Adipocyte (in vitro differentiated cells): ENCODE data around the gene RSRC1.
"Not testable (repeated sequence)": the region's sequence is repeated elsewhere in the genome, so short reads cannot be mapped to it uniquely, and the experiment has no call there.

Experiments used
- DNase-seq: peaks from one replicate; pipeline ENCODE4 v3.0.0-alpha.2; 2015; ENCODE audit warnings: low read depth
- H3K27me3 ChIP-seq: replicated peaks from 2 replicates; pipeline ENCODE4 v1.7.0; 2013; ENCODE audit warnings: mild to moderate bottlenecking, low read length, moderate library complexity; ENCODE audit not compliant: control insufficient read depth, insufficient read depth
- H3K36me3 ChIP-seq: 2 replicates; pipeline ENCODE4 v1.7.0; 2013; ENCODE audit warnings: low read length, mild to moderate bottlenecking, moderate library complexity; ENCODE audit not compliant: control insufficient read depth, insufficient read depth, severe bottlenecking
- H3K4me1 ChIP-seq: 2 replicates; pipeline ENCODE4 v1.7.0; 2013; ENCODE audit warnings: mild to moderate bottlenecking, low read length, moderate library complexity; ENCODE audit not compliant: control insufficient read depth, insufficient read depth
- H3K4me3 ChIP-seq: 2 replicates; pipeline ENCODE4 v1.7.0; 2013; ENCODE audit warnings: mild to moderate bottlenecking, low read length, moderate library complexity
- H3K9ac ChIP-seq: 2 replicates; pipeline ENCODE4 v1.7.0; 2013; ENCODE audit warnings: mild to moderate bottlenecking, low read length, moderate library complexity
- H3K9me3 ChIP-seq: 2 replicates; pipeline ENCODE4 v1.7.0; 2013; ENCODE audit warnings: mild to moderate bottlenecking, low read length, moderate library complexity; ENCODE audit not compliant: control insufficient read depth

The RSRC1 gene

GRCh38 chr3:158109804-158110657, at the start of gene RSRC1:
TSS of gene RSRC1 (plus strand) at chr3:158110089. CDS start at chr3:158122105, 12,016 bp downstream.
- Histone ChIP-seq H3K27me3 (no peaks in the 10 kb centered on the region), H3K9me3 (peaks cover 5% of the 10 kb centered on the region), H3K4me1 (peaks cover 13% of the 10 kb centered on the region), H3K36me3 (no peaks in the 10 kb centered on the region), H3K4me3 (peak within 1 kb of the TSS; percentile 94), H3K9ac (peak within 1 kb of the TSS; percentile 91)
- DNase-seq: peak; percentile 97

- not testable (repeated sequence) for H3K27me3 ChIP-seq, H3K4me1 ChIP-seq, H3K36me3 ChIP-seq, DNase-seq, H3K9me3 ChIP-seq, H3K4me3 ChIP-seq, H3K9ac ChIP-seq
Observed at GRCh38 chr3:158065574-158065973, 44.3 kb upstream of the RSRC1 start.

DNA sequence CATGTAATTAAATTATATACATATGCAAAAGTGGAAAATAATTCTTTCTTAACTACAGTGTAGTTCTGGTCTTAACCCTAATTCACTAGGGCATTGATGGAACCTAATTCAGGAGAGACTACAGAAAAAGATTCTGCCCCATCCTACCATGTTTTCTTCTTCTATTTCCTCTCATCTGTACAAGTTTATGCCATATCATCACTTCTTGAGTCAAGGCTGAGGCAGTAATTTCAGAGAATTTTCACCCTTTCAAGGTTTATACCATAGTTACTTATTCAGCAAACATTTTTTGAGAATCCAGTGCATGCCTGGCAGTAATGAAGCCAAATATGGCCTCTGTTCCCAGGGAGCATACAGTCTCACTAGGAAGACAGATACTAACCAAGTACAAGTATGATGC, 37.1 kb upstream of the RSRC1 start:
- H3K9me3 ChIP-seq: no peaks in the 10 kb centered on the region

GRCh38 chr3:158074591-158074990, 35.3 kb upstream of the RSRC1 start:
- DNase-seq: peak; percentile 24
- H3K4me3 ChIP-seq: no peak overlapping the region
- H3K4me1 ChIP-seq: no peaks in the 10 kb centered on the region
- H3K36me3 ChIP-seq: no peaks in the 10 kb centered on the region
- no peaks in the 10 kb centered on the region for H3K9me3 ChIP-seq
- H3K9ac ChIP-seq: no peak overlapping the region
- H3K27me3 ChIP-seq: no peaks in the 10 kb centered on the region

More for the DNA sequence above, 37.1 kb upstream of the RSRC1 start:
- H3K4me3 ChIP-seq: no peak overlapping the region
- no peaks in the 10 kb centered on the region for H3K27me3 ChIP-seq
- no peak overlapping the region for H3K9ac ChIP-seq
- no peaks in the 10 kb centered on the region for H3K4me1 ChIP-seq
- no peaks in the 10 kb centered on the region for H3K36me3 ChIP-seq
- DNase-seq: no peak

GRCh38 chr3:158079599-158079998, 30.3 kb upstream of the RSRC1 start:
- Histone ChIP-seq H3K4me1 (no peaks in the 10 kb centered on the region), H3K9ac (no peak overlapping the region), H3K9me3 (no peaks in the 10 kb centered on the region), H3K27me3 (no peaks in the 10 kb centered on the region), H3K4me3 (no peak overlapping the region), H3K36me3 (no peaks in the 10 kb centered on the region)
- DNase-seq: no peak

- Histone ChIP-seq H3K9me3 (no peaks in the 10 kb centered on the region), H3K4me3 (no peak overlapping the region), H3K27me3 (no peaks in the 10 kb centered on the region), H3K9ac (no peak overlapping the region), H3K36me3 (no peaks in the 10 kb centered on the region), H3K4me1 (no peaks in the 10 kb centered on the region)
- peak; percentile 52 for DNase-seq
Observed at GRCh38 chr3:158084651-158085050, 25.2 kb upstream of the RSRC1 start.

DNA sequence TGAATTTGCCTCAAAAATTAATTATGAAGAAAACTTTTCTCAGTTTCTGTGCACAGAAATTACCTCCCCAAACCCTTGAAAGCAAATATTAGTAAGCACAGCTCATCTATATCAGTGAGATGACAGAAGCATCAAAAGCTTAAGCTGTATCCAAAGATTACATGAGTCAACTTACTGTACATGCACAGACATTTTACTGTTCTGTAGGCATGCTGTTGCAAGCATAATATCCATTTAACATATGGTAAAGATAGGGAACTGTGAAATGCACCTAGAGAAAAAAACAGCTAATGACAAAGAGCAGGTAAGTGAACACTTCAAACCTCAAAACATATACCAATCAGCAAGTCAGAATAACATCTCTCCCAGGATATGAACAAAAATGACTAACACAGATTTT, 24.5 kb upstream of the RSRC1 start:
- Histone ChIP-seq H3K4me3 (no peak overlapping the region), H3K36me3 (no peaks in the 10 kb centered on the region), H3K4me1 (no peaks in the 10 kb centered on the region)

DNA sequence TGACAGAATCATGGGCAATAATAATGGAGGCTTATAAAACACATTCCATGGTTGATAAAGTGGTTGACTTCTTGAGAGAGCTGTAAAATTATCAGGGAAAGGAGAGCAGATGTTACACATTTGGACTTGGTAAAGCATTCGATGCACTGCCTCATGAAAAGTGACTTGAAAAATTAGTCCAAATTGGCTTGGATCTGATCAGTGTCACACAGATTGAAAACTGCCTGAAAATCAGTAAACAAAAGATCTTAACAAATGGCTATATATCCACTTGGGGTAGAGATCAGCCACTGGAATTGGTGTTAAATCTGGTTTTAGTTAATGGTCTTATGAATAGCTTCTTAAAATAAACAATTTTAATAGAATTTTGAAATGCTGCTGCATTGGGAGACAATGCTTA, 24.0 kb upstream of the RSRC1 start:
- no peaks in the 10 kb centered on the region for H3K27me3 ChIP-seq
- no peaks in the 10 kb centered on the region for H3K4me1 ChIP-seq
- no peak for DNase-seq
- H3K9me3 ChIP-seq: no peaks in the 10 kb centered on the region
- H3K36me3 ChIP-seq: no peaks in the 10 kb centered on the region
- no peak overlapping the region for H3K4me3 ChIP-seq
- no peak overlapping the region for H3K9ac ChIP-seq

More for the DNA sequence above, 24.5 kb upstream of the RSRC1 start:
- no peaks in the 10 kb centered on the region for H3K9me3 ChIP-seq
- H3K27me3 ChIP-seq: no peaks in the 10 kb centered on the region
- no peak for DNase-seq
- H3K9ac ChIP-seq: no peak overlapping the region

- Histone ChIP-seq H3K27me3 (no peaks in the 10 kb centered on the region), H3K4me1 (no peaks in the 10 kb centered on the region), H3K9me3 (no peaks in the 10 kb centered on the region), H3K36me3 (no peaks in the 10 kb centered on the region), H3K9ac (no peak overlapping the region), H3K4me3 (no peak overlapping the region)
- DNase-seq: no peak
Observed at GRCh38 chr3:158086361-158086760, 23.5 kb upstream of the RSRC1 start.

DNA sequence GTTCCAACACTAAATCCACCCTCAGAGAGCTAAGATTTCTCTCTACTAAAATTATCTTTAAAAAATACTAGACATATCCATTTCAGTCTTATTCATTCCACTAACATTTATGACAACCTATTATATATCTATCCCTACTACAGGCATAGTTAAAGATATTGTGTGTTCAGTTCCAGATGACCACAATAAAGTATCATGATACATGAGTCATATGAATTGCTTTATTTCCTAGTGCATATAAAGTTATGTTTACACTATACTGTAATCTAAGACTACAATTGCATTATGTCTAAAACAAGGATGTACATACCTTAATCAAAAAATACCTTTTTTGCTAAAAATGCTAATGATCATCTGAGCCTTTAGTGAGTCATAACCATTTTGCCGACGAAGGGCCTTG, 23.1 kb upstream of the RSRC1 start:
- DNase-seq: no peak
- Histone ChIP-seq H3K4me1 (no peaks in the 10 kb centered on the region), H3K36me3 (no peaks in the 10 kb centered on the region), H3K4me3 (no peak overlapping the region), H3K9ac (no peak overlapping the region), H3K9me3 (no peaks in the 10 kb centered on the region), H3K27me3 (no peaks in the 10 kb centered on the region)

DNA sequence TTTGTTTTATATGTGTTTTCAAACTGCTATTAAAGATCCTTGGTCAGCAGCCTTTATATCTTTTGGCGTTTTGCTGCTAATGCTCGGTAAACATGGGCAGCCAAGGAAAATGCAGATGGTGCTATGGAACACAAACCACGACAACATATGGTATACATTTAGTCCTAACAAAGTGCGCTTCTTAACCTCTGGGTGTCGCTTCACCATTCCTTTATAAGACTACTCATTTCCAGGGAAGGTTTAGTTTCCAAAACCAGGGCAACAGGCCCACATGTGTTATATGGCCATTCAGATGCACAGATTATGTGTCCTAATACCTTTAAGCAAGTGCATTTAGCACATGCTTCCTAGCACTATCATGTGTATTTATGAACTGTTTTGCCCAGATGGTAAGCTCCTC, 18.4 kb upstream of the RSRC1 start:
- Histone ChIP-seq H3K36me3 (no peaks in the 10 kb centered on the region), H3K9me3 (no peaks in the 10 kb centered on the region), H3K4me1 (no peaks in the 10 kb centered on the region), H3K4me3 (no peak overlapping the region), H3K27me3 (no peaks in the 10 kb centered on the region), H3K9ac (no peak overlapping the region)
- DNase-seq: peak; percentile 51

DNA sequence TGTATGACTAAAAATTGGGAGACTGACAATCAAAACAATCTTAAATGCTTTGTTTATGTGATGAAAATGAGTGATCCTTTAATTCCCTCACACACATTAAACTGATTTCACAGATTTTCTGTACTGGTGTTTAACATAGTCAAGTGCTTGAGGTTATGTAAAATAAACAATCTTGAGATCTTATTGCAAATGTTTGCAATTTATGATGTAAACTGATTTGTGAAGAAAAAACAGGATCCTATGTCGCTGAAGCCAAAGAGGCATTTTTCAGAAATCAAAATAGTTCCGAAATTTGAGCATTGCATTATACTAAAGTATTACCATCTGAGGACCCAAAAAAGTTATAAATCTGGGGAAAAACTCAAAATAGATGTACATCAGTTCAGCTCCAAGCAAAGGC, 16.4 kb upstream of the RSRC1 start:
- Histone ChIP-seq H3K4me1 (no peaks in the 10 kb centered on the region), H3K9me3 (no peaks in the 10 kb centered on the region), H3K36me3 (peaks cover 13% of the 10 kb centered on the region), H3K4me3 (no peak overlapping the region), H3K9ac (no peak overlapping the region), H3K27me3 (no peaks in the 10 kb centered on the region)
- DNase-seq: peak; percentile 59
